ENCODE measurements around the gene GLYR1. TPM values are rescaled to one million over a fixed set of nuclear protein-coding genes. Genes with fewer than 3 reads are reported as not detected.

GLYR1 gene
- total and polyA plus RNA-seq, 2 experiments from 2014 or later, result 59.9 to 105 TPM

- TF ChIP-seq CTCF (conservative IDR thresholded peaks at IDR 0.05; ENCODE audit: low read depth in 2 of 2), result no peak
- TF ChIP-seq STAT1 (IDR thresholded peaks at IDR 0.05; ENCODE audit: unreplicated experiment), result no peak
- no peak for TF ChIP-seq ZNF331 (CRISPR knock-in tag; IDR thresholded peaks at IDR 0.05; ENCODE audit: low read depth)
These were observed 41.5 kb upstream of the GLYR1 start (continued) for GRCh38 chr16:4888428-4889135.

DNA sequence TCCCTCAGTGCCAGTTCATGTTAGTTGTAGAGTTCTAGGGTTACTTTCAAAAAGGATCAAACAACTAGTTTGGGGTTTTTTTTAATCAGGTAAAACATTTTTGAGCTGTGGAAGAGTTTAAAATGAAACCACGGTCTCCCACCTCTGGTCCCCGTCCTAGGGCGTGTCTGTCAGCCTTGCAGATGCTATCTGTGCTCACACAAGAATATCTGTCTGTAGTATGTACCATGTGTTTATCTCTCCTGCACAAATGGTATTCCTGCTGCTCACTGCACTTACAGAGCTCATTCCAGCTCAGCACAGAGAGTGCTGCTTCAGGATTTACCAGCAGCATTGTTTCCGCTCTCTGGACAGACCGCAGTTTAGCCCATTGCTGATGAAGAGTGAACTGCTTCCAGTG, 39.1 kb upstream of the GLYR1 start:
- Histone ChIP-seq H2AFZ (no peak overlapping the region), H3K36me3 (ENCODE audit: insufficient read depth) (peaks cover 38% of the 10 kb centered on the region), H3K79me2 (replicated peaks; ENCODE audit: insufficient read depth) (no peaks in the 10 kb centered on the region), H3K4me3 (no peak overlapping the region), H3K4me1 (ENCODE audit: insufficient read depth) (no peaks in the 10 kb centered on the region), H4K20me1 (replicated peaks; ENCODE audit: insufficient read depth) (no peaks in the 10 kb centered on the region), H3K27me3 (ENCODE audit: insufficient read depth) (no peaks in the 10 kb centered on the region), H3K4me2 (no peak overlapping the region), H3K9me2 (ENCODE audit: insufficient read depth) (no peaks in the 10 kb centered on the region), H3F3A (replicated peaks; ENCODE audit: low read depth) (0 out of 2 replicates have a peak, but pooled peaks cover 9% of the 10 kb centered on the region), H3K27ac (ENCODE audit: low read depth) (no peak overlapping the region)
- TF ChIP-seq EZH2 (IDR thresholded peaks at IDR 0.05; ENCODE audit: low read depth, unreplicated experiment), result no peak
- Mint-ChIP-seq H3K4me3 (no peak overlapping the region), H3K27ac (no peak overlapping the region), H3K9me3 (no peaks in the 10 kb centered on the region; the same call in 1 of the 3 replicates), H3K36me3 (ENCODE audit: low read depth) (peaks cover 76% of the 10 kb centered on the region), H3K27me3 (ENCODE audit: insufficient read depth, low read depth, poor library complexity) (peaks cover 9% of the 10 kb centered on the region), H3K4me1 (no peaks in the 10 kb centered on the region; the same call in 2 of the 3 replicates)
- ATAC-seq (no peak), DNase-seq (ENCODE audit: low spot score) (no peak)

DNA sequence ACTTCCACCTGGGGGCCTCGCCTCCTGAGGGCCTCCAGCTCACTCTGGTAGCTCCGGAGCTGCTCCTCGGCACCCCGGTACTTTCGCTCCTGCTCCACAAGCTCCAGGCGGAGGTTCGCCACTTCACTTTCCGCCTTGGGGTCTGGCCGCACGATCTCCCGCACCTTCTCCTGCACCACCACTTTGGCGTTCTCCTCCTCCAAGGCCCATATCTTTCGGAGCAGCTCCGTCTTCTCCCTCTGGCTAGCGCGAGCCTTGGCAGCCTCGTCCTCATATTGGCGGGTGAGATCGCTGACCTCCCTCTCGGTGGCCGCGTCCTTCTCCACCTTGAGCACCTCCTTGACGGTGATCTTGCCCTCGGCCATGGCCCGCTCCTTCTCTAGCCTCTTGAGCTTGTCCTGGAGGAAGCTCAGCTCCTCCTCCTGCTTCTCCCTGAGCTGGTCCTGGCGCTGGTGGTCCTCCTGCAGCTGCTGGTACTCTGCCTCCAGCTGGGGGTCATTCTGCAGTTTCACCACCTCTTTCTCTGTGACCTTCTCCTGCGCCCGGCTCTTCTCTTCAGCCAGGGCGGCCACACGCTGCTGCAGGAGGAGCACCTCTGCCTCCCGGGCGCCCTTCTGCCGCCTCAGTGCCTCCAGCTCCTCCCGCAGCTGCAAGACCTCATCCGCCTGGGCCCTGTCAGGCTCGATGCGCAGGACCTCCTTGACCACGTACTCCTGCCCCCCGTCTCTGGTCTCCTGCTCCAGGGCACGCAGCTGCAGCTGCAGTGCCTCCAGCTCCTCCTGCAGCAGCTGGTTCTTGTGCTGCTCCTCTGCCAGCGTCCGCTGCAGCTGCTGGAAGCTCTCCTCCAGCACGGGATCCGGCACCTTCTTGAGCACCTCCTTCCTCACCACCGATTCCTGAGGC, 38.1 kb upstream of the GLYR1 start:
- Histone ChIP-seq H3K4me2 (no peak overlapping the region), H3F3A (replicated peaks; ENCODE audit: low read depth) (0 out of 2 replicates have a peak, but pooled peaks cover 3% of the 10 kb centered on the region), H3K9me2 (ENCODE audit: insufficient read depth) (no peaks in the 10 kb centered on the region), H3K27ac (ENCODE audit: low read depth) (no peak overlapping the region), H3K4me1 (ENCODE audit: insufficient read depth) (no peaks in the 10 kb centered on the region), H3K4me3 (no peak overlapping the region), H3K27me3 (ENCODE audit: insufficient read depth) (no peaks in the 10 kb centered on the region), H2AFZ (no peak overlapping the region), H3K36me3 (ENCODE audit: insufficient read depth) (peaks cover 46% of the 10 kb centered on the region), H3K79me2 (replicated peaks; ENCODE audit: insufficient read depth) (no peaks in the 10 kb centered on the region), H4K20me1 (replicated peaks; ENCODE audit: insufficient read depth) (no peaks in the 10 kb centered on the region; the same call in 1 of the 2 replicates)
- Mint-ChIP-seq H3K4me3 (no peak overlapping the region), H3K9me3 (no peaks in the 10 kb centered on the region; the same call in 1 of the 3 replicates), H3K36me3 (ENCODE audit: low read depth) (peaks cover 83% of the 10 kb centered on the region), H3K27me3 (ENCODE audit: insufficient read depth, low read depth, poor library complexity) (peaks cover 9% of the 10 kb centered on the region), H3K27ac (no peak overlapping the region; the same call in 1 of the 2 replicates), H3K4me1 (no peaks in the 10 kb centered on the region; the same call in 2 of the 3 replicates)
- no peak for DNase-seq (ENCODE audit: low spot score)
- no peak for ATAC-seq
- no peak for TF ChIP-seq REST (IDR thresholded peaks at IDR 0.05; ENCODE audit: unreplicated experiment)
- no peak for TF ChIP-seq ZNF331 (CRISPR knock-in tag; IDR thresholded peaks at IDR 0.05; ENCODE audit: low read depth)
- no peak for TF ChIP-seq POLR2AphosphoS5 (IDR thresholded peaks at IDR 0.05; ENCODE audit: low read depth)
- no peak for TF ChIP-seq EZH2 (IDR thresholded peaks at IDR 0.05; ENCODE audit: low read depth, unreplicated experiment)
- no peak for TF ChIP-seq ZNF114 (CRISPR knock-in tag; IDR thresholded peaks at IDR 0.05)
- TF ChIP-seq CREB1 (CRISPR knock-in tag; IDR thresholded peaks at IDR 0.05; ENCODE audit: low read depth), result no peak

All from GM23338 (cell line).